Spleen (tissue), 7 donors: ENCODE measurements around the gene PTPRN2.

Experiments
- CTCF ChIP-seq, 11 experiments: fragments of 200-600 bp in 7 of 11; fragments of 450-650 bp in 4 of 11; sonication (generic) in 4 of 11; IDR thresholded peaks in 8 of 11; conservative IDR thresholded peaks in 3 of 11; 1 replicate in 7 of 11; 2 replicates in 4 of 11; pipeline versions ENCODE4 v1.4.0 to v1.8.0; 2016 to 2021; ENCODE audit warnings: antibody characterized with exemption in 11 of 11, inconsistent platforms in 4 of 11, mild to moderate bottlenecking in 1 of 11
- POLR2A ChIP-seq, 3 donors: fragments of 450-650 bp; IDR thresholded peaks; one replicate each; pipeline ENCODE4 v1.5.1; 2017; ENCODE audit warnings: antibody characterized with exemption in 3 of 3, mild to moderate bottlenecking in 1 of 3
- POLR2AphosphoS5 ChIP-seq, 3 donors: sonication (generic); formaldehyde crosslinking; IDR thresholded peaks; one replicate each; pipeline ENCODE4 v1.5.1; 2017; ENCODE audit warnings: antibody characterized with exemption in 3 of 3
- donor health status: DM: no; HTN: no; CAD: no; lungs with moderate emphysema.
- donor health status: DM: no; HTN: no; CAD: no.
- donor health status: DM: no; HTN: no; CAD: no.

GRCh38 chr7:158066085-158066484 lies 521.5 kb downstream of the PTPRN2 start:
- no peak for TF ChIP-seq CTCF (IDR thresholded peaks at IDR 0.05 in 8 of 11, conservative IDR thresholded peaks at IDR 0.05 in 3 of 11)
- no peak for TF ChIP-seq POLR2AphosphoS5 (IDR thresholded peaks at IDR 0.05)
- TF ChIP-seq POLR2A (IDR thresholded peaks at IDR 0.05): no peak
